Loucy (cell line): ENCODE measurements around the gene SZT2.

Experiments
- H2AFZ ChIP-seq: fragments of 200-600 bp; sonication (generic); 2 replicates; pipeline ENCODE4 v1.6.0; 2016; ENCODE audit warnings: antibody characterized with exemption, mild to moderate bottlenecking, low read length, moderate library complexity
- H3F3A ChIP-seq: fragments of 200-600 bp; 2 replicates; pipeline ENCODE4 v1.6.0; 2016; ENCODE audit warnings: antibody characterized with exemption, low read depth, mild to moderate bottlenecking
- H3K27me3 ChIP-seq: fragments of 200-600 bp; sonication (generic); 2 replicates; pipeline ENCODE4 v1.6.1; 2014; ENCODE audit warnings: low read length, mild to moderate bottlenecking; ENCODE audit not compliant: insufficient read depth, poor library complexity, severe bottlenecking
- H3K36me3 ChIP-seq: fragments of 200-600 bp; sonication (generic); 2 replicates; pipeline ENCODE4 v1.6.1; 2016; ENCODE audit warnings: low read length; ENCODE audit not compliant: insufficient read depth
- H3K4me1 ChIP-seq: fragments of 200-600 bp; sonication (generic); 2 replicates; pipeline ENCODE4 v1.5.1; 2014; ENCODE audit warnings: low read length, mild to moderate bottlenecking; ENCODE audit not compliant: insufficient read depth, poor library complexity, severe bottlenecking
- H3K4me2 ChIP-seq: fragments of 200-600 bp; sonication (generic); 2 replicates; pipeline ENCODE4 v1.6.0; 2014; ENCODE audit warnings: antibody characterized with exemption, low read length, low read depth, mild to moderate bottlenecking; ENCODE audit not compliant: poor library complexity, severe bottlenecking
- H3K4me3 ChIP-seq: fragments of 200-600 bp; sonication (generic); 2 replicates; pipeline ENCODE4 v1.5.1; 2014; ENCODE audit warnings: low read length, mild to moderate bottlenecking, mixed read lengths; ENCODE audit not compliant: poor library complexity, severe bottlenecking
- H3K79me2 ChIP-seq: fragments of 200-600 bp; sonication (generic); 2 replicates; pipeline ENCODE4 v1.6.1; 2014; ENCODE audit warnings: low read length; ENCODE audit not compliant: insufficient read depth
- H3K9ac ChIP-seq: fragments of 200-600 bp; sonication (generic); 2 replicates; pipeline ENCODE4 v1.6.0; 2014; ENCODE audit warnings: mild to moderate bottlenecking, low read depth, low read length, moderate library complexity; ENCODE audit not compliant: poor library complexity, severe bottlenecking
- H3K9me2 ChIP-seq: fragments of 200-600 bp; sonication (generic); replicated peaks from 2 replicates; pipeline ENCODE4 v1.6.1; 2016; ENCODE audit warnings: low read depth, low read length, mixed read lengths
- H3K9me3 ChIP-seq: fragments of 200-600 bp; sonication (generic); 2 replicates; pipeline ENCODE4 v1.6.1; 2014; ENCODE audit warnings: mild to moderate bottlenecking, antibody characterized with exemption, low read length, low read depth; ENCODE audit not compliant: insufficient read depth
- H4K20me1 ChIP-seq: fragments of 200-600 bp; sonication (generic); 2 replicates; pipeline ENCODE4 v1.6.0; 2014; ENCODE audit warnings: antibody characterized with exemption, low read length, mild to moderate bottlenecking; ENCODE audit not compliant: insufficient read depth, poor library complexity, severe bottlenecking
- EZH2phosphoT487 ChIP-seq: fragments of 200-600 bp; IDR thresholded peaks from 2 replicates; pipeline ENCODE4 v1.6.1; 2018; ENCODE audit warnings: antibody characterized with exemption, mild to moderate bottlenecking, moderate library complexity, borderline replicate concordance
- TF ChIP-seq, protein P1 (sequence below): fragments of 200-600 bp; sonication (generic); conservative IDR thresholded peaks from 2 replicates; pipeline ENCODE4 v1.5.1; 2014; ENCODE audit warnings: mild to moderate bottlenecking, antibody characterized with exemption, low read length

Gene SZT2

DNA sequence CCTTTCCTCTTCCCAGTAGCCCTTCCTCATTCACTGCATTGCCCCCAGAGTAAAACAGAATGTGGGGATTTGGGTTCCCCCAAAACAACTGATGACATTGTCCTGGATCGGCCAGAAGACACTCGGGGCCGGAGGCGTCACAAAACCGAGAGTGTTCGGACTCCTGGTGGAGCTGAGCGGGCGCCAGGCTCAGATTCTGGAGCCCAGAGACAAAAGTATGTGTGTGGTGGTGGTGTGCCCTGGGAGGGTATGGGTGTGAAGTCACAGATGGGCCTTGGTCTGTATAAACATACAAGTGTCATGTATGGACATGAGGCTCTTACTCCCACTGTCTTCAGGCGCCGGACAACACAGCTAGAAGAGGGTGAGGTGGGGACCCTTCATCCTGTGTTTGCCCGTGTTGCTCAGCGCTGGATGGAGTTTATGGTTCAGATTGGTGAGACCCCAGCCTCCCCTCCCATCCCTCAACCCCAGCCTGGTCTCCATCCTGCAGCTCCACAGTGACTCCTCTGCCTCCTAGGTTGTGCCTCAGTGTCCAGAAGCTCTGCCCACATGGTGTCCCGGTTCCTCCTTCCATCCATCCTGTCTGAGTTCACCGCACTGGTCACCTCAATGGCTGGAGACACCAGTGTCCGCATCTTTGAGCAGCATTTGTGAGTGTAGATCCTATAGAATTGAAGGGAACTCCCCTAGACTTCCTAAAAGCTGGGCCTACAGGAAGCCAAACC, 51.6 kb downstream of the SZT2 start:
- TF ChIP-seq, protein P1, sequence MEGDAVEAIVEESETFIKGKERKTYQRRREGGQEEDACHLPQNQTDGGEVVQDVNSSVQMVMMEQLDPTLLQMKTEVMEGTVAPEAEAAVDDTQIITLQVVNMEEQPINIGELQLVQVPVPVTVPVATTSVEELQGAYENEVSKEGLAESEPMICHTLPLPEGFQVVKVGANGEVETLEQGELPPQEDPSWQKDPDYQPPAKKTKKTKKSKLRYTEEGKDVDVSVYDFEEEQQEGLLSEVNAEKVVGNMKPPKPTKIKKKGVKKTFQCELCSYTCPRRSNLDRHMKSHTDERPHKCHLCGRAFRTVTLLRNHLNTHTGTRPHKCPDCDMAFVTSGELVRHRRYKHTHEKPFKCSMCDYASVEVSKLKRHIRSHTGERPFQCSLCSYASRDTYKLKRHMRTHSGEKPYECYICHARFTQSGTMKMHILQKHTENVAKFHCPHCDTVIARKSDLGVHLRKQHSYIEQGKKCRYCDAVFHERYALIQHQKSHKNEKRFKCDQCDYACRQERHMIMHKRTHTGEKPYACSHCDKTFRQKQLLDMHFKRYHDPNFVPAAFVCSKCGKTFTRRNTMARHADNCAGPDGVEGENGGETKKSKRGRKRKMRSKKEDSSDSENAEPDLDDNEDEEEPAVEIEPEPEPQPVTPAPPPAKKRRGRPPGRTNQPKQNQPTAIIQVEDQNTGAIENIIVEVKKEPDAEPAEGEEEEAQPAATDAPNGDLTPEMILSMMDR: no peak
- TF ChIP-seq EZH2phosphoT487: no peak
- Histone ChIP-seq H3K9me3 (no peaks in the 10 kb centered on the region), H3K4me3 (no peak overlapping the region), H3K27me3 (no peaks in the 10 kb centered on the region), H3K4me1 (no peaks in the 10 kb centered on the region), H4K20me1 (no peaks in the 10 kb centered on the region), H3K9me2 (no peaks in the 10 kb centered on the region), H3K4me2 (no peak overlapping the region), H3K9ac (no peak overlapping the region), H3F3A (no peaks in the 10 kb centered on the region), H3K79me2 (no peaks in the 10 kb centered on the region), H3K36me3 (peaks cover 5% of the 10 kb centered on the region; the same call in 1 of the 2 replicates), H2AFZ (no peak overlapping the region)

DNA sequence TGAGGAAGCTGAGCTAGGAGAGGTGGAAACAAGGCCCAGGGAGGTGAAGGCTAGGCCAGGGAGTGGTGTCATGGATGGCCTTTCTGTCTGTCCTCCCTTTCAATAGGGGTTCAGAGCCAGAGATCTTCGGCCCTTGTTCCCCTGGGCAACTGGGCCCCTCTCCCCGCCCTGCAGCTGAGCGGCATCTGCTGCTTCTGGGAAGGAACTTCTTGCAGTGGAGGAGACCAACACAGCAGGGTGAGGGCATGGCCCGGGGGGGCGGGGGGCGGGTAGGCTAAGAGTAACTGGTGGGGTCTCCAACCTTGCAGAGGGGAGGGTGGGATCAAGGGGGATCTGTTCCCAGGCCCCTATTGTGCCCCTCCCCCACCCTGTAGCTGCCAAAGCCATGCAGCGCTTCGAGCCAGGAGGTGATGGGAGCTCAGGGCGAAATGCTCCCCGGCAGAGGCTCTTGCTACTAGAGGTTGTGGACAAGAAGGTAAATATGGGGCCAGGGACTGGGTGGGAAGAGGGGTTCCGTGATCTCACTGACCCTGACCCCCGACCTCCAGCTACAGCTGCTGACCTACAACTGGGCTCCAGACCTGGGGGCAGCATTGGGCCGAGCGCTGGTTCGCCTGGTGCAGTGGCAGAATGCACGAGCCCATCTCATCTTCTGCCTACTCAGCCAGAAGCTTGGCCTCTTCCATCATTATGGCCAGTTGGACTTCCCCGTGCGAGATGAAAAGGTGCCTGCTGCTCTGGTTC, 52.4 kb downstream of the SZT2 start:
- no peak overlapping the region for H3K4me2 ChIP-seq
- H4K20me1 ChIP-seq: no peaks in the 10 kb centered on the region
- H2AFZ ChIP-seq: no peak overlapping the region
- peaks cover 7% of the 10 kb centered on the region; the same call in 1 of the 2 replicates for H3K36me3 ChIP-seq
- no peaks in the 10 kb centered on the region for H3K9me3 ChIP-seq
- H3K27me3 ChIP-seq: no peaks in the 10 kb centered on the region
- H3K9me2 ChIP-seq: no peaks in the 10 kb centered on the region
- H3K4me3 ChIP-seq: no peak overlapping the region
- no peak for TF ChIP-seq EZH2phosphoT487
- TF ChIP-seq, protein P1: no peak
- H3K9ac ChIP-seq: no peak overlapping the region
- no peaks in the 10 kb centered on the region for H3F3A ChIP-seq
- H3K4me1 ChIP-seq: no peaks in the 10 kb centered on the region
- no peaks in the 10 kb centered on the region for H3K79me2 ChIP-seq

DNA sequence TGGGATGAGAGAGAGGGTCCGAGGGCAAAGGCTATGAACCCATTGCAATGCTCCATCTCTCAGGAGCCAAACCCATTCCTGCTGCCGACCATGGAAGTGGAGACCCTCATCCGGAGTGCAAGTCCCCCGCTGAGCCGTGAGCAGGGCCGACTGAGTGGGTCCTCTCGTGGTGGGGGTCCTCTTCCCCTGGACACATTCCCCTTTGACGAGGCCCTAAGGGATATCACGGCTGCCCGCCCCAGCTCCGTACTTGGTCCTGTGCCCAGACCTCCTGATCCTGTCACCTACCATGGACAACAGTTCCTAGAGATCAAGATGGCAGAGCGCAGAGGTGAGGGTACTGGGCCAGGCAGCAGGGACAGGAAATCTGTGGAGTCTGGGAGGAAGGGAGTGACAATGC, 53.1 kb downstream of the SZT2 start:
- H3K36me3 ChIP-seq: peaks cover 11% of the 10 kb centered on the region; the same call in 1 of the 2 replicates
- H3K9me2 ChIP-seq: no peaks in the 10 kb centered on the region
- H3K79me2 ChIP-seq: no peaks in the 10 kb centered on the region
- H3K4me2 ChIP-seq: no peak overlapping the region
- H3K4me3 ChIP-seq: no peak overlapping the region
- no peaks in the 10 kb centered on the region for H3K27me3 ChIP-seq
- H3F3A ChIP-seq: no peaks in the 10 kb centered on the region
- H2AFZ ChIP-seq: no peak overlapping the region
- no peak for TF ChIP-seq EZH2phosphoT487
- TF ChIP-seq, protein P1: no peak
- H3K9ac ChIP-seq: no peak overlapping the region
- H4K20me1 ChIP-seq: no peaks in the 10 kb centered on the region
- H3K4me1 ChIP-seq: no peaks in the 10 kb centered on the region
- H3K9me3 ChIP-seq: no peaks in the 10 kb centered on the region
